LNCAP (cell line): ENCODE data around the gene DNAJB12.

Experiments
- TF ChIP-seq, protein P1 (sequence below): fragments of 450-650 bp; IDR thresholded peaks from 2 replicates; pipeline ENCODE4 v1.5.1; 2017; ENCODE audit warnings: mild to moderate bottlenecking

Gene DNAJB12

DNA sequence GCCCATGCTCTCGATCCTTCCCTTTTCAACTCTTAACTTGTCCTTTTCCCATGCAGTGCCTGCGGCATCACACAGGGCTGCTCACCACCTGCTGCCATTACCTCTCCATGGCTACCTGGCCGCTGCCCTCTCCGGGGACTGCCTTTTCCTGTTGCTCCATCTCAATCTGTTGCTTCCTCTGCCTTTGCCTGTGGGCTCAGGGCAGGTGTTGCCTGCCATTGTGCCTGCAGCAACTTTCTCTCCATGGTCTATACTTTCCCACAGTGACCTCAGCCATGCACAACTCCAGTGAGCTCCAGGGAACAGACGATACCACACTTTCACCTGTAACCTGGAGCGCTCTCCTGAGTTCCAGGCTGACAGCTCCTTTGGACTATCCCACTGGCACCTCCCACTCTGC lies 3.2 kb downstream of the DNAJB12 start:
- TF ChIP-seq, protein P1, sequence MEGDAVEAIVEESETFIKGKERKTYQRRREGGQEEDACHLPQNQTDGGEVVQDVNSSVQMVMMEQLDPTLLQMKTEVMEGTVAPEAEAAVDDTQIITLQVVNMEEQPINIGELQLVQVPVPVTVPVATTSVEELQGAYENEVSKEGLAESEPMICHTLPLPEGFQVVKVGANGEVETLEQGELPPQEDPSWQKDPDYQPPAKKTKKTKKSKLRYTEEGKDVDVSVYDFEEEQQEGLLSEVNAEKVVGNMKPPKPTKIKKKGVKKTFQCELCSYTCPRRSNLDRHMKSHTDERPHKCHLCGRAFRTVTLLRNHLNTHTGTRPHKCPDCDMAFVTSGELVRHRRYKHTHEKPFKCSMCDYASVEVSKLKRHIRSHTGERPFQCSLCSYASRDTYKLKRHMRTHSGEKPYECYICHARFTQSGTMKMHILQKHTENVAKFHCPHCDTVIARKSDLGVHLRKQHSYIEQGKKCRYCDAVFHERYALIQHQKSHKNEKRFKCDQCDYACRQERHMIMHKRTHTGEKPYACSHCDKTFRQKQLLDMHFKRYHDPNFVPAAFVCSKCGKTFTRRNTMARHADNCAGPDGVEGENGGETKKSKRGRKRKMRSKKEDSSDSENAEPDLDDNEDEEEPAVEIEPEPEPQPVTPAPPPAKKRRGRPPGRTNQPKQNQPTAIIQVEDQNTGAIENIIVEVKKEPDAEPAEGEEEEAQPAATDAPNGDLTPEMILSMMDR: no peak

DNA sequence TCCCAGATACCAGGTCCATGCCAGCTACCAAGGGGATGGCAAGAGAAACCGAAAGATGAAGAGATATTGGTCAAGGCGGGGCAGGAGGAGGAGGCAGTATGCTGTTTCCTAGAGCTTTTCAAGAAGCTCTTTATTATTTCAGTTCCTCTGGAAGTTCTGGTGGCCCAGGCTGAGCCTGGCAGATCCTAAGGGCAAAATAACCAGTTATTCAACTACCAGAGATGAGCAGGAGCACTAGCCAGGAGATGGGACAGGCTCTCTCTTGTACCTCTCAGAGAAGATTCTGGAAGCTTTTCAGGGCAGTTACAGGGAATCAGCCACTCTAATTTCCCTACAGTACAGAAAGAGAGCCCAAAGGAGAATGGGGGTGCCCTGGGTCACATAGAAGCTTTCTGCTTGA lies 5.3 kb downstream of the DNAJB12 start:
- TF ChIP-seq, protein P1: no peak

GRCh38 chr10:72348282-72348681 lies 6.4 kb downstream of the DNAJB12 start:
- TF ChIP-seq, protein P1: no peak

DNA sequence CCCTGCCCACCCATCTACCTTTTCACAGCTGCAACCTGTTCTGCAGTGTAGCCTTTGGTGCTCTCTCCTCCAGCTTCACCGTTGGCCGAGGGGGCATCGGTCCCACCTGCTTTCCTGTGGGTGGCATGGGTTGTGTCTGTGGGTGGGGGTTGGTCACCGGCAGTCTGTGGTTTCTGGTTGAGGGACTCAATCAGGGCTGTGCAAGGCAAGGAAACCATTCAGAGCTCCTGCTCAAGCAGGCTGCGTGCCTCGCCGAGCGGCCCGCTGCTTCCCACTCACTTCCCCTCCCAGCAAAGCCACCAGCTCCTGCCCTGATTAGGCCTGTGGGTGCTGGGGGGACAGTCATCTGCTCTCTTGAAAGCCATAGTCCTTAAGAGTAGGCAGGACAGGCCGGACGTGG lies 9.8 kb downstream of the DNAJB12 start:
- TF ChIP-seq, protein P1: no peak

- TF ChIP-seq, protein P1: no peak
These were observed 11.8 kb downstream of the DNAJB12 start for GRCh38 chr10:72342911-72343310.

- TF ChIP-seq, protein P1: peak; percentile 81
These were observed 14.0 kb downstream of the DNAJB12 start for GRCh38 chr10:72340510-72341261.

- TF ChIP-seq, protein P1: no peak
These were observed 16.5 kb downstream of the DNAJB12 start for GRCh38 chr10:72338180-72338579.

DNA sequence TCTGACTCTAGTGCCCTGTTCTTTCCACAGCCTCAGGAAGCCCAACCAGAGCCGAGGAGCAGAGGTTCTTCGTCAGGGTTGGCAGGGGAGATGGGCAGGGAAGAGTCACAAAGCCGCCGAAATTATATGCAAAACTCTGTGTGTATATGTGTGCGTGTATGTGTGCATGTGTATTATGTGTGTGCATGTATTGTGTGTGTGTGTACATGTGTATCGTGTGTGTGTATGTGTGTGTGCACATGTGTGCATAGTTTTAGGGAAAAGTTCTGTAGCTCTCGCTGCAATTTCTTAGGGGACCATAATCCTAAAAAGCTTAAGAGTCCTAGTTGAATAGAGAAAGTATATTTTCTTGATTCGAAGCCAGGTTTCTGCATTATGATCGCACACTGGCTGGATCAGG lies 17.0 kb downstream of the DNAJB12 start:
- TF ChIP-seq, protein P1: no peak
